ENCODE measurements around the gene ABCC6. TPM values are rescaled to one million over a fixed set of nuclear protein-coding genes. Genes with fewer than 3 reads are reported as not detected.
"Not testable (repeated sequence)": the region's sequence is repeated elsewhere in the genome, so short reads cannot be mapped to it uniquely, and the experiment has no call there.

Gene ABCC6
- total RNA-seq, 2 experiments from 2014 or later, result not detected

DNA sequence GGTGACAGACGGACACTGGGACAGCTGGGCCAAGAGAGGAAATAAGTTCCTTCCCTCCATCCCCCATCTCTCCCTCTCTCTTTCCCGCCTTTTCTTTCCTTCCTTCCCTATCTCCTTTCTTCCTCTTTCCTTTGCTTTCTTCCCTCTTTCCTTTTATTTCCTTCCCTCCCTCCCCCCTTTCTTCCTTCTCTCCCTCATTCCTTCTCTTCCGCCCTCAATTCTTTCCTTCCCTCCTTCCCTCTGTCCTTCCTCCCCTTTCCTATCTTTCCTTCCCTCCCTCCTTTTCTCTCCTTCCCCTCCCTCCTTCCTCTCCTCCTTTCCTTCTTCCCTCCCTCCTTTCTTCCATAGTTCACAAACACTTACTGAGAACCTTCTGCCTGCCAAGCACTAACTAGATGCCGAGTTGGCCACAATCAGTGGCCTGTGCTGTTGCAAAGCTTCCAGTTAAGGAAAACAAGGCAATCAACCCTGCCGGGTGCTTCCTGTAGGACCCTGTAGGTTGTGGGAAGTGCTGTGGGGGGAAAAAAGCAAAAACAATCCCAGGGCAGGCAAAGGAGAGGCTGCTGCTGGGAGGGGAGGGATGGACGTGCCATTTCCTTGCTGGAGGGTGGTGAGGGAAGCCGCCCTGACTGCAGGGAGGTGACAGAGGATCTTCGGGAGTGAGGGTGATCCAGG is 31.7 kb downstream of the ABCC6 start:
- POLR2A ChIA-PET, result no interaction called here
- CTCF ChIA-PET (ENCODE audit: unreplicated experiment), result no interaction called here
- Histone ChIP-seq H3K4me1 (ENCODE audit: insufficient read depth, low read length, poor library complexity, severe bottlenecking) (peaks cover 4% of the 10 kb centered on the region), H3K27ac (ENCODE audit: low read depth, low read length, poor library complexity, severe bottlenecking) (no peak overlapping the region), H3K9me2 (ENCODE audit: insufficient read depth, low read length) (no peaks in the 10 kb centered on the region), H2AFZ (ENCODE audit: low read length) (no peak overlapping the region), H3K4me3 (ENCODE audit: low read depth, low read length, poor library complexity, severe bottlenecking) (no peak overlapping the region), H4K20me1 (ENCODE audit: insufficient read depth, low read length) (no peaks in the 10 kb centered on the region), H3K79me2 (ENCODE audit: insufficient read depth, low read depth, low read length) (no peaks in the 10 kb centered on the region), H3K9me3 (ENCODE audit: low read length) (no peaks in the 10 kb centered on the region), H3K36me3 (ENCODE audit: insufficient read depth, low read length) (no peaks in the 10 kb centered on the region), H3K4me2 (ENCODE audit: low read length) (no peak overlapping the region)
- no peak for DNase-seq (ENCODE audit: low spot score)
- TF ChIP-seq, protein P1, sequence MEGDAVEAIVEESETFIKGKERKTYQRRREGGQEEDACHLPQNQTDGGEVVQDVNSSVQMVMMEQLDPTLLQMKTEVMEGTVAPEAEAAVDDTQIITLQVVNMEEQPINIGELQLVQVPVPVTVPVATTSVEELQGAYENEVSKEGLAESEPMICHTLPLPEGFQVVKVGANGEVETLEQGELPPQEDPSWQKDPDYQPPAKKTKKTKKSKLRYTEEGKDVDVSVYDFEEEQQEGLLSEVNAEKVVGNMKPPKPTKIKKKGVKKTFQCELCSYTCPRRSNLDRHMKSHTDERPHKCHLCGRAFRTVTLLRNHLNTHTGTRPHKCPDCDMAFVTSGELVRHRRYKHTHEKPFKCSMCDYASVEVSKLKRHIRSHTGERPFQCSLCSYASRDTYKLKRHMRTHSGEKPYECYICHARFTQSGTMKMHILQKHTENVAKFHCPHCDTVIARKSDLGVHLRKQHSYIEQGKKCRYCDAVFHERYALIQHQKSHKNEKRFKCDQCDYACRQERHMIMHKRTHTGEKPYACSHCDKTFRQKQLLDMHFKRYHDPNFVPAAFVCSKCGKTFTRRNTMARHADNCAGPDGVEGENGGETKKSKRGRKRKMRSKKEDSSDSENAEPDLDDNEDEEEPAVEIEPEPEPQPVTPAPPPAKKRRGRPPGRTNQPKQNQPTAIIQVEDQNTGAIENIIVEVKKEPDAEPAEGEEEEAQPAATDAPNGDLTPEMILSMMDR (conservative IDR thresholded peaks at IDR 0.05; ENCODE audit: low read length), result no peak
- TF ChIP-seq EZH2phosphoT487 (IDR thresholded peaks at IDR 0.05; ENCODE audit: borderline replicate concordance, low read depth, low read length), result no peak
- BruUV-seq (replicated peaks), result no TSS peak
- intact Hi-C loops (cut with micrococcal nuclease; ENCODE audit: unreplicated experiment), result no loop called here

DNA sequence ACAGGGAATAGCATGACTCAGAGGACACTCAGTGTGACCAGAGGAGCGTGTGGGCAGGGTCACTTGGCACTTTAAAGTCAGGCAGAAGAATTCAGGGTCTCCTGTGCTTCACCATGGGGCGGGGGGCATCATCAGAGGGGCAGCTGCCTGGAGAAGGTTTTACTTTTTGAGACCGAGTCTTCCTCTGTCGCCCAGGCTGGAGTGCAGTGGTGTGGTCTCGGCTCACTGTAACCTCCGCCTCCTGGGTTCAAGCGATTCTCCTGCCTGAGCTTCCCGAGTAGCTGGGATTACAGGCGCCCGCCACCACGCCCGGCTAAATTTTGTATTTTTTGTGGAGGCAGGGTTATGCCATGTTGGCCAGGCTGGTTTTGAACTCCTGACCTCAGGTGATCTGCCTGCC is 32.3 kb downstream of the ABCC6 start:
- CTCF ChIA-PET (ENCODE audit: unreplicated experiment), result interaction anchor here (0.9 kb wide), 1 partner anchor 11 kb away, joined by 3 read pairs; no protein-coding TSS in a partner anchor

GRCh38 chr16:16190546-16190945 is 32.7 kb downstream of the ABCC6 start:
- intact Hi-C loops (cut with micrococcal nuclease; ENCODE audit: unreplicated experiment), result no loop called here
- POLR2A ChIA-PET, result interaction anchor here (0.6 to 0.7 kb wide), 2 partner anchors 425 to 1179 kb away, joined by 3 read pairs; no protein-coding TSS in a partner anchor
- H3K9me2 ChIP-seq (ENCODE audit: insufficient read depth, low read length), result no peaks in the 10 kb centered on the region
- CTCF ChIA-PET (ENCODE audit: unreplicated experiment), result interaction anchor here (0.9 kb wide), 1 partner anchor 11 kb away, joined by 3 read pairs; no protein-coding TSS in a partner anchor
- H4K20me1 ChIP-seq (ENCODE audit: insufficient read depth, low read length), result no peaks in the 10 kb centered on the region
- H3K79me2 ChIP-seq (ENCODE audit: insufficient read depth, low read depth, low read length), result no peaks in the 10 kb centered on the region
- no peaks in the 10 kb centered on the region for H3K36me3 ChIP-seq (ENCODE audit: insufficient read depth, low read length)
- H3K4me1 ChIP-seq (ENCODE audit: insufficient read depth, low read length, poor library complexity, severe bottlenecking), result no peaks in the 10 kb centered on the region
- BruUV-seq (replicated peaks), result no TSS peak
- no peak for DNase-seq (ENCODE audit: low spot score)
- no peak overlapping the region for H3K4me3 ChIP-seq (ENCODE audit: low read depth, low read length, poor library complexity, severe bottlenecking)
- H3K27ac ChIP-seq (ENCODE audit: low read depth, low read length, poor library complexity, severe bottlenecking), result no peak overlapping the region
- no peak for TF ChIP-seq EZH2phosphoT487 (IDR thresholded peaks at IDR 0.05; ENCODE audit: borderline replicate concordance, low read depth, low read length)
- TF ChIP-seq, protein P1 (conservative IDR thresholded peaks at IDR 0.05; ENCODE audit: low read length), result no peak
- H3K4me2 ChIP-seq (ENCODE audit: low read length), result no peak overlapping the region
- H3K9me3 ChIP-seq (ENCODE audit: low read length), result no peaks in the 10 kb centered on the region
- no peak overlapping the region for H2AFZ ChIP-seq (ENCODE audit: low read length)

More for the DNA sequence above, 32.3 kb downstream of the ABCC6 start:
- H3K4me1 ChIP-seq (ENCODE audit: insufficient read depth, low read length, poor library complexity, severe bottlenecking); H2AFZ ChIP-seq (ENCODE audit: low read length); H3K27ac ChIP-seq (ENCODE audit: low read depth, low read length, poor library complexity, severe bottlenecking); H3K9me2 ChIP-seq (ENCODE audit: insufficient read depth, low read length); DNase-seq (ENCODE audit: low spot score); H3K4me3 ChIP-seq (ENCODE audit: low read depth, low read length, poor library complexity, severe bottlenecking); H3K79me2 ChIP-seq (ENCODE audit: insufficient read depth, low read depth, low read length); H3K36me3 ChIP-seq (ENCODE audit: insufficient read depth, low read length); H3K4me2 ChIP-seq (ENCODE audit: low read length); H3K9me3 ChIP-seq (ENCODE audit: low read length); H4K20me1 ChIP-seq (ENCODE audit: insufficient read depth, low read length); intact Hi-C loops (cut with micrococcal nuclease; ENCODE audit: unreplicated experiment); BruUV-seq (replicated peaks): not testable (repeated sequence)
- POLR2A ChIA-PET, result interaction anchor here (0.6 to 0.7 kb wide), 2 partner anchors 426 to 1180 kb away, joined by 3 read pairs; no protein-coding TSS in a partner anchor
